Stimulated activated CD8-positive, alpha-beta memory T cell treated with anti-CD3 and anti-CD28 coated beads, Interleukin-12 subunit alpha, Interleukin-12 subunit beta, amount 100 ng/mL, for 24 hours (primary cell): ENCODE measurements around the gene CAMK1G.

Source experiments
- DNase-seq: peaks from one replicate; pipeline ENCODE4 v3.0.0-alpha.2; 2020; ENCODE audit errors: extremely low read depth

The CAMK1G gene

DNA sequence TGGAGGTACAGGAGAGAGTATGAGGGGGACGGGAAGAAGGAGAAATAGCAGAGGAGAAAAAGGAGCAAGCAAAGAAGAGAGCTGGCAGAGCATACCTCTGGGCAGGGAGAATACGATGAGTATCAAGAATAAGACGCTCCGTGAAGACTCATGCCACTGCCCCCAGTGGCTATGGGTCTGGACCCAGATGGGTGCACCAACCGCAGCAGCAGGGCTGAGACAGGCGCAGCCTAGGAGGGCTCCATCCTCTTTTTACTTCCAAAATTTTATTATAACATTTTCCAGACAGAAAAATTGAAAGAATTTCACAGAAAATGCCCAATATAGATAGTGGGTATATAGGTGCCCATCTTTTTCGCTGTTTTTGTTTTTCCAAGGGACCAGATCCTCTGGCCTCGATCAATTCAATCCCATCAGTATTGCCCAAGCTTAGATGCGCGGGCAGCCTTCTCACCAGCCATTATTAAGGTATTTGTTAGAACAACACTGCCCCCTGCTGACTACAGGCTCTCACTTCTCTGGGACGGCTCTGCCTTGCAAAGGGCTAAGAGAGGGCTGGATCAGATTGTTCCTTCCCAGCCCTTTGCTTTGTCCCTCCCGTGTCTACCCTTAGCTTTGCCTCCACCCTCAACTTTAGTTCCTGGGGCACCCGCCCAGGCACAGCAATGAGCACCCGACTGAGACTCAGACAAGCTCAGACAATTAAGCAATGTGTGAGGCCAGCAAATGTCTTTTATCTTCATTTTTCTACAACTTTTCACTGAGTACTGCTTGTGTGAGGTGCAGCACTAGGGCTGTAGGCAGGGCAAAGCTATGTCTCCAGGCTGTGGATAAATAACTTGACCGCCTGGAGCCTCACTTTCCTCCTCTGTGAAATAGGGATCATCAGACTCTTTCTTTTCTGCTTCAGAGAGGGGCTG, 17.5 kb upstream of the CAMK1G start:
- DNase-seq: peak; percentile 28

- DNase-seq: no peak
Observed at GRCh38 chr1:209567698-209568175, 15.8 kb upstream of the CAMK1G start.

- peak; percentile 31 for DNase-seq
Observed at GRCh38 chr1:209569455-209570207, 13.9 kb upstream of the CAMK1G start.

DNA sequence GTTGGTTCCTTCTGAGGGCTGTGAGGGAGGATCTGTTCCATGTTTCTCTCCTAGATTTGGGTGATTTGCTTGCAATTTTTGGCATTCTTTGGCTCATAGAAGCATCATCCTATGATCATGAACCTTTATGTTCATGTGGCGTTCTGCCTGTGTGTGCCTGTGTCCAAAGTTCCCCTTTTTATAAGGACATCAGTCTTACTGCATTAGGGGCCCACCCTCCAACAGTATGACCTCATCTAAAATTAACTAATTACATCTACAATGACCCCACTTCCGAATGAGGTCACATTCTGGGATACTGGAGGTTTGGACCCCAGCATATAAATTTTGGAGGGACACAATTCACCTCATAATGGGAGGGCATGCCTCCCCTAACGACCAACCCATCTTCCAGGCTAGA, 12.8 kb upstream of the CAMK1G start:
- no peak for DNase-seq

GRCh38 chr1:209576392-209577197, 6.9 kb upstream of the CAMK1G start:
- peak; percentile 14 for DNase-seq

GRCh38 chr1:209577346-209577745, 6.2 kb upstream of the CAMK1G start:
- DNase-seq: no peak

- no peak for DNase-seq
Observed at GRCh38 chr1:209580577-209580976, 2.9 kb upstream of the CAMK1G start.

DNA sequence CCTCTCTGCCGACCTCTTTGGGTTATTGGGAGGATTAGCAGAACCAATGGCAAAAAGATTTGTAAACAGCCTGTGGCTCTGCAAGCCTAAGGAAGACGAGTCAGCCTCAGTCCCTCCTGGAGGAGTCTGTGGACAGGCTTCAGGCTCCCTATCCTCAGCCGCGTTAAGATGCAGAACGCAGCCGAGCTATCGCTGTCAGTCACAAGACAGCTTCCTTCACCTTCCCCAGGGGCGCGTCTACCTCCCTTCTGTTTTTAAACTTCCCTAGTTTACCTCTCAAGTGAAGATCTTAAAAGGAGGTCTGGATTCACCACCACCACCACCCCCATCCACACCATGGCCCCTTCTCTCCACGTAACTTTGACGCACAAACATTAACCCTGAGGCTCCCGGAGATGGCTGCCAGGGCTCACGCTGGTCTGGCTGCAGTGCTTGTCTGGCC, 738 bp downstream of the CAMK1G start:
- DNase-seq: no peak

DNA sequence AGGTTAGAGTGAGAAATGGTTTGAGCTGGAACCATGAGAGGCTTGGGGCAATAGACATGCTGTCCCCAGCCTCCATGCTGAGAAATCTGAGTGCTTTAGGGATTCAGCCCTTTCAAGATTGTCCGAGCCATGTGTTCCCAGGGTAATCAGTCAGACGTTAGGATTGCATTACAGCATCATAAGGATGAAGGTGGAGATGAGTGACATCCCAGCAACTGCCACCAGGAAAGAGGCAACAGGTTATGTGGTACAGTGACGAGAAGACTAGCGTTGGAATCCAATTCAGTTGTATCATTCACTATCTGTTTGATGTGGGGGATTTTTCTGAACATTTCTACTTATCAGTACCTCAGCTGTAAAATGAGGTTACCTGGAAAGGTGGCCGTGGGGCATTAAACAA, 1.7 kb downstream of the CAMK1G start:
- DNase-seq: no peak

DNA sequence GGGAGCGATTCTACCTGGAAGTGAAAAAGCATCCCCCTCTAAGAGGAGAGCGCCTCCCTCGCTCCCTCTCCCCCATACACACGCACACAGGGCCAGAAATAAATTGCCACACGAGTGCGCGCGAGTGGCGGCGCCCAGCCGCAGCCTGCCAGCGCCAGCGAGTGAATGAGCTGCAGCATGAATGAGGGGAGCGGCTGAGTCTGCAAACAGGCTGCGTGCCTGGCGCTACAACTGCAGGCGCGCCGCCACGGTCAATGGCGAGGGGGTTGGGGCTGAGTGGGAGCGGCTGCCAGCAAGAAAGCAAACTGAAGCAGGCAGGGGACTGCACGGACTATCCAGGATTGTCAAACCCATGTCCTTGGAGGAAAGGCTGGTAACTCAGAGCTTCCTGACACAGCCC, 2.2 kb downstream of the CAMK1G start:
- no peak for DNase-seq

DNA sequence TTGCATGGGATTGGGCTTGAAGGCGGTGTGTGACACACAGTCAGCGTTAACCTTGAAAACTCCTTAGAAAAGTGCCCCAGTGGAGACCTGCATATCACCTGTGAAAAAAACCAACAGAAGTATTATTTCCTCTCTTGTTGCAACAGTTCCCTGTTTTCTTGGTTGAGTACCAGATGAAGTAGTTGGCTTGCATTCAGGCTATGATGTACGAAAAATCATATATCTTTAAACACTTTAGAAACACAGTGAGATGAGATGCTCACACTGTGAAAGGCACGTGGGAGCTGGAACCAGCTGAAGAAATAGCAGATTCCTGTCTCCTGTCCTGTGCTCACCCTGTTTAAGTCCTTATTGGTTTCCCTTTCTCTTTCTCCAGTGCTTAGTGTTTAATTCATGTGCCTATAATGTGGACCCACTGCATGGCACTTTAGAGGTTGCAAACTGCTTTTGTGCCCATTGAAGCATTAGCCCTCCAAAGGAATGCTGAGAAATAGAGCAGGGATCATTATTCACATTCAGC, 2.8 kb downstream of the CAMK1G start:
- DNase-seq: no peak

DNA sequence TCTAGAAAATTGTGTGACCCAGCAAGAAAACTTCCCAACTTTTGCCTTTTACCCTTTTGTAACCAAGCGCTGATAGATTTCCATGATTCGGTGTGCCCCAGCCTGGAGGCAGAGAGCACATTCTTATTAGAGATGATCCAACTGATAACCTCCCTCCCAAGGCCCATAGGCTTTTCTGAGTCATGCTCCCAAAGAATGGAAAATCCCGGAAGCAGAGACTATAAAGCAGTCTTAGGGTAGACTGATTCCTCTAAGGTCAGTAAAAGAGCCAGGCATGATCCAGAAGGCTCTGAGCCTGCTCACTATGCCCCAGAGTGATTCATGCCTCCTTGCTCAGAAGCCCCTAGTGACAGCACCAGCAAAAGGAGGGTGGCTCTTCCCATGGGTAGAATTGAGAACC, 4.3 kb downstream of the CAMK1G start:
- no peak for DNase-seq

GRCh38 chr1:209589440-209589839, 5.9 kb downstream of the CAMK1G start:
- no peak for DNase-seq

- no peak for DNase-seq
Observed at GRCh38 chr1:209589863-209590262, 6.3 kb downstream of the CAMK1G start.

DNA sequence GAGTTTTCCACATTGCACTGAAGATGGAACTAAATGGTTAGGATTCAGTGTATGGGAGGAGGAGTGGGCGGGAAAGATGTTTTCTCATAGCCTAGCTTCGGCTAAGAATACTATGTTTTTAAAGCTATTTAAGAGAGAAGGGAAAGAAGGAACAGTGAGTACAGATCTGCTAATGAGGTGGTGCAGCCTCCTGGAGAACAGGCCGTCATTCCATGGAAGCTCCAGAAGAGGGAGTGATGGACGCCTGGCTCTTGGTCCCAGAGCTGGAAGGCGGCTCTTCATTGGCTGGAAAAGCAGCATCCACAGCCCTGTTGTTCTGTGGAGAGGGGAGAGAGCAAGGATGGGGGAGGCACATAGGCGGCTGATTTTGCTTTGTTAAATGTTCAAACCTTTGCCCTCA, 6.9 kb downstream of the CAMK1G start:
- no peak for DNase-seq

- DNase-seq: no peak
Observed at GRCh38 chr1:209593747-209594146, 10.2 kb downstream of the CAMK1G start.

GRCh38 chr1:209594440-209594839, 10.9 kb downstream of the CAMK1G start:
- no peak for DNase-seq

DNA sequence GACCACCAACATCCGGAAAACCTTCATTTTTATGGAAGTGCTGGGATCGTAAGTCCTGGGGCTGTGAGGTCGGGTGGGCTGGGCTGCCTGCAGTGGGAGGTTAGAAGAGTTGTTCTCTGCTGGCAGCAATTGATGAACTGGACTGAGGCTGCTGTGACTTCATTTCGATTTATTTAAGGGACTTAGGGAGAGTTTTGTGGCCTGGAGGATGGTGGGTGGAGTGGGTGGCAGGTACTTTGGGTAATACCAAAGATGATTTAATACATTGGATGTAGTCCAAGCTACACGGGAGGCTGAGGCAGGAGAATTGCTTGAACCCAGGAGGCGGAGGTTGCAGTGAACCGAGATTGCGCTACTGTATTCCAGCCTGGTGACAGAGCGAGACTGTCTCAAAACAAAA, 11.5 kb downstream of the CAMK1G start:
- DNase-seq: no peak

DNA sequence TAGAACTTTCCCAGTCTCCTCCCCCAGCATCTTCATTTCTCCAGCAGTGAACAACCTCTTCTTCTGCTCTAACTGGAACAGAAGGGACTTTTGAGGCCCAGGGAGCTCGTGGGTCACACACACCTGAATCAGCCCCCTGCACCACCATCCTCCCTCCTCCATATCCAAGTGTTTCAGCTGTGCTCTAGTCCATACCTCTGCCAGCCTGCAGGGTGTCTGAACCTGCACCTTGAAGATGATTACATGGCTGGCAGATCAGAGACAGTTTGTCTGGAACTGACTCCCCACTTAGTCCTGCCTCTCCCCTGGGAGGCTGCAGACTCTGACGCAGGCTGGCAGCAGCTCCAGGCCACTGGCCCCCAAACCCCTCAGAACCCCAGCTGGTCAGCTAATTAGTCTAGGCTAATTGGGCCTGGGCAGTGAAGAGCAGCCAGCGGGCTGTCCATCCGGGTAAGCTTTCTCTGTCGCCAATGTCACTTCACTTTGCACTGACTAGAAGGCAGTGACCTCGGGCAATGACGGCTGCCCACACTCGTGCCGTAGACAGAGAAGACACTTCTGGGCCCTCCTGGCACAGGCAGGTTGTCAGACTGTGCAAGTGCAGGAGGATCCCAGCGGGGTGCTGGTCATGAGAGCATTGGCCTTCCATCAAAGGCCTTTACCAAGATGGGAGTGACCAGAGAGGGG, 12.2 kb downstream of the CAMK1G start:
- DNase-seq: no peak

DNA sequence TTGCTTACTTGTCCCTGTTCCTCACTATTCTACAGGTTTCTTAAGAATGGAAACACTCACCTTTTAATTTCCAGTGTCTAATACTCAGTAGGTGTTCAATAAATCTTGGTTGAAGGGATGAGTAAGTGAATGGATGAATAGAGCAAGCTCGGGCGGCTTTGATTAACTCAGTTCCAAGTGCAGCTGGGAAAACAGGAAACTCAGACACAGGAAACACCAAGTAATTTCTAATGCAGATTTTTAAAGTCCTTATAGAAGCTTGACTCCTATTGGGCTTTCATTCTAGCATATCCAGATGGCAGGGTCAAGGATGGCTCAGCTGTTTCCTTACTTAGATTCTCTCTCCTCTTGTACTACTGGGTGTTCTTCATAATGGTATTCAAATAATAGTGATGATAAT, 14.0 kb downstream of the CAMK1G start:
- DNase-seq: no peak

GRCh38 chr1:209598227-209598626, 14.7 kb downstream of the CAMK1G start:
- DNase-seq: no peak
